ENCODE results near the gene CSPG4. TPM values are rescaled to one million over a fixed set of nuclear protein-coding genes. Genes with fewer than 3 reads are reported as not detected.

CSPG4 gene
- total and polyA plus RNA-seq, 9 of the 15 experiments (the other 6 are each of a cell fraction or from before 2014, with no cell fraction given): under 0.01 to 0.07 (median 0.04) TPM; not detected in 5

DNA sequence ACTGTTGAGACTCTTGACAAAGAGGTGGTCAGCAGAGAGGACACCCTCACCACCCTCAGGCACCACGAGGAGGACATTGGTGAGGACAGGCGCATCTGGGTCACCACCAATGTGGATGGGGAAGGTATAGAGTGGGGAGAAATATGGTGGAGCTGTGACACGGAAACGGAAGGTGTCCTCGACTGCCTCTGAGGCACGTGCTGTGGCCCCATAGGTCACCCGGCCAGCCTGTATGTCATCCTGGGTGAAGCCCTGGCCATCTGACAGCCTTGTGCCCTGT lies 24.4 kb downstream of the CSPG4 start:
- no peaks in the 10 kb centered on the region for H3K9me3 ChIP-seq (replicated peaks; ENCODE audit: control insufficient read depth, insufficient read depth, low read depth, low read length)
- no peak overlapping the region for H3K9ac ChIP-seq (ENCODE audit: insufficient read depth in 1 of 2, low read depth in 2 of 2, low read length in 2 of 2)
- no peak for FAIRE-seq
- H3K36me3 ChIP-seq (ENCODE audit: control insufficient read depth, insufficient read depth, low read length): no peaks in the 10 kb centered on the region
- no TSS peak for BruUV-seq (replicated peaks)
- peaks cover 0 to 5% of the 10 kb centered on the region in 2 experiments; a peak in 1 of 5 replicates for H3K27me3 ChIP-seq (ENCODE audit: control insufficient read depth in 2 of 2, insufficient read depth in 2 of 2, low read length in 2 of 2)
- no peak for DNase-seq (ENCODE audit: extremely low read depth in 1 of 4, low spot score in 3 of 4)
- peaks cover 0 to 31% of the 10 kb centered on the region in 2 experiments; a peak in 2 of 5 replicates for H3K4me1 ChIP-seq (replicated peaks in 1 of 2; ENCODE audit: control insufficient read depth in 2 of 2, insufficient read depth in 2 of 2, low read length in 2 of 2)
- intact Hi-C loops (cut with micrococcal nuclease): loop anchor here (10.0 kb wide), 1 partner anchor 237 kb away; no protein-coding TSS in a partner anchor
- ChIA-PET POLR2A (no interaction called here), CTCF (ENCODE audit: low intra/inter-chr PET ratio) (no interaction called here)
- H2AFZ ChIP-seq (ENCODE audit: low read depth, low read length): no peak overlapping the region
- peaks cover 3% of the 10 kb centered on the region; the same call in 1 of the 2 replicates for H4K20me1 ChIP-seq (replicated peaks; ENCODE audit: control insufficient read depth, insufficient read depth, low read length)
- no peak for ATAC-seq
- no peak overlapping the region for H3K4me3 ChIP-seq
- no peak overlapping the region for H3K4me2 ChIP-seq (ENCODE audit: insufficient read depth, low read length)
- in situ Hi-C loops (cut with MboI): loop anchor here (5.0 kb wide), 3 partner anchors 44 to 239 kb away; no protein-coding TSS in a partner anchor
- no peak overlapping the region for H3K27ac ChIP-seq (ENCODE audit: extremely low read depth, low read depth, low read length)
- WGBS (ENCODE audit: insufficient coverage, low coverage, missing lambda C conversion rate): 39% methylated on average over 7 of the region's 7 CpGs
- H3K79me2 ChIP-seq (ENCODE audit: control insufficient read depth, insufficient read depth, low read length): no peaks in the 10 kb centered on the region
- H3K9me1 ChIP-seq (ENCODE audit: control insufficient read depth, insufficient read depth, low read length): no peaks in the 10 kb centered on the region
- TF ChIP-seq CBFB (CRISPR knock-in tag; IDR thresholded peaks at IDR 0.05): 0 out of 2 replicates have a peak, but pooled peaks have one; percentile 44
- TF ChIP-seq ZNF121 (CRISPR knock-in tag; conservative IDR thresholded peaks at IDR 0.05): no peak
- no peak for TF ChIP-seq ZNF444 (CRISPR knock-in tag; IDR thresholded peaks at IDR 0.05)
- TF ChIP-seq PHB2 (IDR thresholded peaks at IDR 0.05; ENCODE audit: low read depth): no peak
- TF ChIP-seq ARHGAP35 (IDR thresholded peaks at IDR 0.05; ENCODE audit: partially characterized antibody): no peak
- no peak for TF ChIP-seq NRF1 (conservative IDR thresholded peaks at IDR 0.05 in 1 of 2, IDR thresholded peaks at IDR 0.05 in 1 of 2)
- TF ChIP-seq, protein P1, sequence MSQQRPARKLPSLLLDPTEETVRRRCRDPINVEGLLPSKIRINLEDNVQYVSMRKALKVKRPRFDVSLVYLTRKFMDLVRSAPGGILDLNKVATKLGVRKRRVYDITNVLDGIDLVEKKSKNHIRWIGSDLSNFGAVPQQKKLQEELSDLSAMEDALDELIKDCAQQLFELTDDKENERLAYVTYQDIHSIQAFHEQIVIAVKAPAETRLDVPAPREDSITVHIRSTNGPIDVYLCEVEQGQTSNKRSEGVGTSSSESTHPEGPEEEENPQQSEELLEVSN (IDR thresholded peaks at IDR 0.05; ENCODE audit: borderline replicate concordance in 1 of 2, extremely low read depth in 1 of 2, insufficient read depth in 1 of 2, insufficient read length in 1 of 2, low read depth in 1 of 2, low read length in 1 of 2, poor library complexity in 1 of 2, severe bottlenecking in 1 of 2): peak; percentile 40 to 67
- no peak for TF ChIP-seq TAF1 (IDR thresholded peaks at IDR 0.05; ENCODE audit: control insufficient read depth, extremely low read depth, insufficient read depth, low read length, severe bottlenecking)
- no peak for TF ChIP-seq TCF7 (IDR thresholded peaks at IDR 0.05; ENCODE audit: borderline replicate concordance)
- TF ChIP-seq, protein P2, sequence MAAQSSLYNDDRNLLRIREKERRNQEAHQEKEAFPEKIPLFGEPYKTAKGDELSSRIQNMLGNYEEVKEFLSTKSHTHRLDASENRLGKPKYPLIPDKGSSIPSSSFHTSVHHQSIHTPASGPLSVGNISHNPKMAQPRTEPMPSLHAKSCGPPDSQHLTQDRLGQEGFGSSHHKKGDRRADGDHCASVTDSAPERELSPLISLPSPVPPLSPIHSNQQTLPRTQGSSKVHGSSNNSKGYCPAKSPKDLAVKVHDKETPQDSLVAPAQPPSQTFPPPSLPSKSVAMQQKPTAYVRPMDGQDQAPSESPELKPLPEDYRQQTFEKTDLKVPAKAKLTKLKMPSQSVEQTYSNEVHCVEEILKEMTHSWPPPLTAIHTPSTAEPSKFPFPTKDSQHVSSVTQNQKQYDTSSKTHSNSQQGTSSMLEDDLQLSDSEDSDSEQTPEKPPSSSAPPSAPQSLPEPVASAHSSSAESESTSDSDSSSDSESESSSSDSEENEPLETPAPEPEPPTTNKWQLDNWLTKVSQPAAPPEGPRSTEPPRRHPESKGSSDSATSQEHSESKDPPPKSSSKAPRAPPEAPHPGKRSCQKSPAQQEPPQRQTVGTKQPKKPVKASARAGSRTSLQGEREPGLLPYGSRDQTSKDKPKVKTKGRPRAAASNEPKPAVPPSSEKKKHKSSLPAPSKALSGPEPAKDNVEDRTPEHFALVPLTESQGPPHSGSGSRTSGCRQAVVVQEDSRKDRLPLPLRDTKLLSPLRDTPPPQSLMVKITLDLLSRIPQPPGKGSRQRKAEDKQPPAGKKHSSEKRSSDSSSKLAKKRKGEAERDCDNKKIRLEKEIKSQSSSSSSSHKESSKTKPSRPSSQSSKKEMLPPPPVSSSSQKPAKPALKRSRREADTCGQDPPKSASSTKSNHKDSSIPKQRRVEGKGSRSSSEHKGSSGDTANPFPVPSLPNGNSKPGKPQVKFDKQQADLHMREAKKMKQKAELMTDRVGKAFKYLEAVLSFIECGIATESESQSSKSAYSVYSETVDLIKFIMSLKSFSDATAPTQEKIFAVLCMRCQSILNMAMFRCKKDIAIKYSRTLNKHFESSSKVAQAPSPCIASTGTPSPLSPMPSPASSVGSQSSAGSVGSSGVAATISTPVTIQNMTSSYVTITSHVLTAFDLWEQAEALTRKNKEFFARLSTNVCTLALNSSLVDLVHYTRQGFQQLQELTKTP (IDR thresholded peaks at IDR 0.05; ENCODE audit: low read depth in 1 of 2, partially characterized antibody in 2 of 2): no peak
- TF ChIP-seq CBX8 (IDR thresholded peaks at IDR 0.05; ENCODE audit: borderline replicate concordance, extremely low read depth, low read depth, low read length, poor library complexity, severe bottlenecking): no peak
- TF ChIP-seq, protein P3, sequence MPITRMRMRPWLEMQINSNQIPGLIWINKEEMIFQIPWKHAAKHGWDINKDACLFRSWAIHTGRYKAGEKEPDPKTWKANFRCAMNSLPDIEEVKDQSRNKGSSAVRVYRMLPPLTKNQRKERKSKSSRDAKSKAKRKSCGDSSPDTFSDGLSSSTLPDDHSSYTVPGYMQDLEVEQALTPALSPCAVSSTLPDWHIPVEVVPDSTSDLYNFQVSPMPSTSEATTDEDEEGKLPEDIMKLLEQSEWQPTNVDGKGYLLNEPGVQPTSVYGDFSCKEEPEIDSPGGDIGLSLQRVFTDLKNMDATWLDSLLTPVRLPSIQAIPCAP (CRISPR knock-in tag; IDR thresholded peaks at IDR 0.05; ENCODE audit: borderline replicate concordance): no peak
- TF ChIP-seq PURB (CRISPR knock-in tag; IDR thresholded peaks at IDR 0.05; ENCODE audit: low read depth): no peak
- no peak for TF ChIP-seq ERF (CRISPR knock-in tag; IDR thresholded peaks at IDR 0.05)
- no peak for TF ChIP-seq ZNF174 (CRISPR knock-in tag; IDR thresholded peaks at IDR 0.05)
- TF ChIP-seq MEF2D (tag; conservative IDR thresholded peaks at IDR 0.05; ENCODE audit: low read depth): no peak
- no peak for TF ChIP-seq EP300 (IDR thresholded peaks at IDR 0.05; ENCODE audit: low read length)
